GM19099 (cell line): ENCODE results near the gene KAZN.

Source experiments
- POLR2A ChIP-seq: IDR thresholded peaks from 3 replicates; pipeline ENCODE4 v1.6.1; 2011; ENCODE audit warnings: low read depth; ENCODE audit not compliant: insufficient read length; ENCODE audit errors: extremely low read depth

The KAZN gene

GRCh38 chr1:14873677-14874076, 275.2 kb downstream of the KAZN start:
- TF ChIP-seq POLR2A: no peak

GRCh38 chr1:14875524-14876509, 277.3 kb downstream of the KAZN start:
- TF ChIP-seq POLR2A: no peak

GRCh38 chr1:14876747-14877146, 278.3 kb downstream of the KAZN start:
- TF ChIP-seq POLR2A: no peak

- no peak for TF ChIP-seq POLR2A
Measured at GRCh38 chr1:14877224-14877623, 278.7 kb downstream of the KAZN start.

GRCh38 chr1:14878124-14878523, 279.6 kb downstream of the KAZN start:
- no peak for TF ChIP-seq POLR2A

- TF ChIP-seq POLR2A: no peak
Measured at GRCh38 chr1:14878951-14879350, 280.5 kb downstream of the KAZN start.

- no peak for TF ChIP-seq POLR2A
Measured at GRCh38 chr1:14880456-14881316, 282.2 kb downstream of the KAZN start.

- TF ChIP-seq POLR2A: no peak
Measured at GRCh38 chr1:14881775-14882672, 283.5 kb downstream of the KAZN start.

GRCh38 chr1:14884614-14885175, 286.2 kb downstream of the KAZN start:
- no peak for TF ChIP-seq POLR2A

- no peak for TF ChIP-seq POLR2A
Measured at GRCh38 chr1:14887044-14887566, 288.6 kb downstream of the KAZN start.

- TF ChIP-seq POLR2A: no peak
Measured at GRCh38 chr1:14887764-14888350, 289.4 kb downstream of the KAZN start.

- no peak for TF ChIP-seq POLR2A
Measured at GRCh38 chr1:14888374-14888773, 289.9 kb downstream of the KAZN start.

- no peak for TF ChIP-seq POLR2A
Measured at GRCh38 chr1:14889825-14890440, 291.4 kb downstream of the KAZN start.

GRCh38 chr1:14891991-14892390, 293.5 kb downstream of the KAZN start:
- no peak for TF ChIP-seq POLR2A
